Activated CD8-positive, alpha-beta memory T cell treated with anti-CD3 and anti-CD28 coated beads for 36 hours (primary cell): ENCODE data around the gene CSE1L. TPM values are rescaled to one million over a fixed set of nuclear protein-coding genes. Genes with fewer than 3 reads are reported as not detected.
"Not testable (repeated sequence)": the region's sequence is repeated elsewhere in the genome, so short reads cannot be mapped to it uniquely, and the experiment has no call there.

Experiments
- CTCF ChIA-PET: fragments of 350-600 bp; sonication (Branson Sonifier 250); formaldehyde crosslinking; loops from one replicate; lab custom pipeline; 2021; ENCODE audit warnings: antibody characterized with exemption; lab: Charles Lee
- POLR2A ChIA-PET: fragments of 350-600 bp; sonication (Branson Sonifier 250); formaldehyde crosslinking; loops from one replicate; lab custom pipeline; 2021; ENCODE audit warnings: antibody characterized with exemption; lab: Charles Lee
- total RNA-seq, 2 experiments: library from RNA; stranded (reverse); gene quantifications; one replicate each; pipeline ENCODE4 v1.2.3, GENCODE V29; 2021

The CSE1L gene
- total RNA-seq, 2 experiments from 2014 or later, result 168 to 171 TPM

GRCh38 chr20:49045440-49046086 is 549 bp upstream of the CSE1L start:
- ChIA-PET CTCF (interaction anchor here (1.0 kb wide), 1 partner anchor 9 kb away, joined by 3 read pairs; no protein-coding TSS in a partner anchor), POLR2A (interaction anchor here (0.8 to 2.0 kb wide), 6 partner anchors 8 to 248 kb away, joined by 3 to 8 read pairs (median 5); partner anchors contain the start of gene PREX1)

GRCh38 chr20:49052334-49052733 is 6.2 kb downstream of the CSE1L start:
- POLR2A ChIA-PET, result no interaction called here

DNA sequence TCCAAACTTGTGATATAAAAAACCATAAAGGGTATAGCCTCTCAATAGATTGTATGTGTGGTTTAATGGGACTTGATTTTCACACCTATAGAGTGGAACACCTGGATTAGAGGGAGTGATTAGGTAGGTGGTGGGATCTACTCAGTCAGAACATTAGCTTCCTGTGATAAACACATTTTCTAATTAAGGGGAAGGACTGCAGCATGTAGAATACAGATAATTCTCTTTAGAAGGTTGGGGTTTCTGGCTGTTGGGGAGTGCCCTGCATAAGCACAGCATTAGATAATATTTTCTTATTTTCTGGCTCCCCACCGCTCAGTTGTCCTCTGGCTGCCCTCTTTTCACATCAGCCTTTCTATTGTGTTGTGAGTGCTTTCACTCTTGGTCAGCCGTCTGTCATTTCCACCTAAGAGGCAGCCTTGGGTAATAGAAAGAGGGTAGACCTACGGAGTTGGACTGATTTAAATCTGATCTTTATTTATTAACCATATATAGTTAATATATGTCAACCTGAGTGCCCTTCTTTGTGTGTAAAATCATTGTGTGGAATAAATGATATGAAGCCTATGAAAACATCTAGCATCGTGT is 8.0 kb downstream of the CSE1L start:
- ChIA-PET POLR2A (no interaction called here), CTCF (interaction anchor here (0.6 kb wide), 1 partner anchor 213 kb away, joined by 4 read pairs; no protein-coding TSS in a partner anchor)

More at GRCh38 chr20:49052334-49052733, 6.2 kb downstream of the CSE1L start:
- CTCF ChIA-PET, result interaction anchor here (0.6 kb wide), 1 partner anchor 32 kb away, joined by 4 read pairs; no protein-coding TSS in a partner anchor

DNA sequence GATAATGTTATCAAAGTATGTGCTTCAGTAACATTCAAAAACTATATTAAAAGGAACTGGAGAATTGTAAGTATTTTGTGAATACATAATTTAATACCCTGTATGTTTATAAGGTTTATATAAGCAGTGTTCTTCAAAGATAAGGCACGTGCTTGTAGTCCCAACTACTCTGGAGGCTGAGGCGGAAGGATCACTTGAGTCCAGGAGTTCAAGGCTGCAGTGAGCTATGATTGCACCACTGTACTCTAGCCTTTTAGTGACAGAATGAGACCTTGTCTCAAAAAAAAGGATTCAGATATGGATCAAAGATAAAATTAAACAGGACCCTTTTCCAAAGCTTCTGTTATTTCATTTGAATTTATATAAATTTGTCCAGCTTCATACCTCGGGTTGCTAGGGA is 17.2 kb downstream of the CSE1L start:
- ChIA-PET POLR2A (no interaction called here), CTCF (interaction anchor here (0.6 kb wide), 1 partner anchor 146 kb away, joined by 4 read pairs; no protein-coding TSS in a partner anchor)

GRCh38 chr20:49074521-49074920 is 28.4 kb downstream of the CSE1L start:
- ChIA-PET CTCF (no interaction called here), POLR2A (no interaction called here)

- ChIA-PET POLR2A (no interaction called here), CTCF (interaction anchor here (0.6 kb wide), 1 partner anchor 111 kb away, joined by 3 read pairs; no protein-coding TSS in a partner anchor)
Measured at GRCh38 chr20:49078310-49078709, 32.2 kb downstream of the CSE1L start.

DNA sequence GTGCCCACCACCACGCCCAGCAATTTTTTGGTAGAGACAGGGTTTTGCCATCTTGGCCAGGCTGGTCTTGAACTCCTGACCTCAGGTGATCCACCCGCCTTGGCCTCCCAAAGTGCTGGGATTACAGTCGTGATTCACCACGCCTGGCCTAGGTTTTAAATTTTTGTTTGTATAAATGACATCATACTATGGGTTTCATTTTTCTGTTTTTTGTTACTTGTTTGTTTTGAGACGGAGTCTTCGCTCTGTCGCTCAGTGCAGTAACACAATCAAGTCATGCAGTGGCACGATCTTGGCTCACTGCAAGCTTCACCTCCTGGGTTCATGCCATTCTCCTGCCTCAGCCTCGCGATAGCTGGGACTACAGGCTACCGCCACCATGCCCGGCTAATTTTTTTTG is 36.2 kb downstream of the CSE1L start:
- CTCF ChIA-PET, POLR2A ChIA-PET: not testable (repeated sequence)

GRCh38 chr20:49091104-49091503 is 45.0 kb downstream of the CSE1L start:
- CTCF ChIA-PET, result no interaction called here
- POLR2A ChIA-PET, result no interaction called here

- CTCF ChIA-PET, result no interaction called here
- POLR2A ChIA-PET, result no interaction called here
Measured at GRCh38 chr20:49091762-49092161, 45.6 kb downstream of the CSE1L start.

DNA sequence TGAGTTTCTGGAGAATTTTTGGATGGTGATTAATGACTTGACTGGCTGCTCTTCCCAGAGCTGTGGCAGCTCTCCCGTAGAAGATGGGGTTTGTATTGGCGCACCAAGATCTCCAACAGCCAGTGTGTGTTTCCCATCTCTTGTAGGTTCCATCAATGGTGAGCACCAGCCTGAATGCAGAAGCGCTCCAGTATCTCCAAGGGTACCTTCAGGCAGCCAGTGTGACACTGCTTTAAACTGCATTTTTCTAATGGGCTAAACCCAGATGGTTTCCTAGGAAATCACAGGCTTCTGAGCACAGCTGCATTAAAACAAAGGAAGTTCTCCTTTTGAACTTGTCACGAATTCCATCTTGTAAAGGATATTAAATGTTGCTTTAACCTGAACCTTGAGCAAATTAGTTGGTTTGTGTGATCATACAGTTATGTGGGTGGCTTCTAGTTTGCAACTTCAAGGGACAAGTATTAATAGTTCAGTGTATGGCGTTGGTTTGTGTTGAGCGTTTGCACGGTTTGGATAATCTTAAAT is 50.2 kb downstream of the CSE1L start:
- CTCF ChIA-PET, result no interaction called here
- POLR2A ChIA-PET, result no interaction called here

- CTCF ChIA-PET, result interaction anchor here (1.6 kb wide), 1 partner anchor 119 kb away, joined by 9 read pairs; no protein-coding TSS in a partner anchor
- POLR2A ChIA-PET, result interaction anchor here (0.6 kb wide), 1 partner anchor 11 kb away, joined by 13 read pairs; no protein-coding TSS in a partner anchor
Measured at GRCh38 chr20:49097159-49097558, 51.0 kb downstream of the CSE1L start.

- POLR2A ChIA-PET, result no interaction called here
- CTCF ChIA-PET, result interaction anchor here (1.6 kb wide), 1 partner anchor 118 kb away, joined by 9 read pairs; no protein-coding TSS in a partner anchor
Measured at GRCh38 chr20:49098136-49098535, 52.0 kb downstream of the CSE1L start.

GRCh38 chr20:49099011-49099410 is 52.9 kb downstream of the CSE1L start:
- POLR2A ChIA-PET, result interaction anchor here (0.8 kb wide), 1 partner anchor 173 kb away, joined by 3 read pairs; no protein-coding TSS in a partner anchor
- CTCF ChIA-PET, result no interaction called here

DNA sequence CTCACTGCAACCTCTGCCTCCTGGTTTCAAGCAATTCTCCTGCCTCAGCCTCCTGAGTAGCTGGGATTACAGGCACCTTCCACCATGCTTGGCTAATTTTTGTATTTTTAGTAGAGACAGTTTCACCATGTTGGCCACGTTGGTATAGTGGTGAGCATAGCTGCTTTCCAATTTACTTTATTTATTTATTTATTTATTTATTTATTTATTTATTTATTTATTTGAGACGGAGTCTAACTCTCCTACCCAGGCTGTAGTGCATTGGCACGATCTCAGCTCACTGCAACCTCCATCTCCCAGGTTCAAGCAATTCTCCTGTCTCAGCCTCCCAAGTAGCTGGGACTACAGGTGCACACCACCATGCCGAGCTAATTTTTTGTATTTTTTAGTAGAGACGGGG is 54.2 kb downstream of the CSE1L start:
- POLR2A ChIA-PET, result not testable (repeated sequence)
- CTCF ChIA-PET, result interaction anchor here (1.6 kb wide), 1 partner anchor 27 kb away, joined by 3 read pairs; no protein-coding TSS in a partner anchor

- POLR2A ChIA-PET, result no interaction called here
Measured at GRCh38 chr20:49100972-49101371, 54.9 kb downstream of the CSE1L start.

GRCh38 chr20:49103019-49103418 is 56.9 kb downstream of the CSE1L start:
- ChIA-PET CTCF (no interaction called here), POLR2A (no interaction called here)

More at GRCh38 chr20:49100972-49101371, 54.9 kb downstream of the CSE1L start:
- CTCF ChIA-PET, result interaction anchor here (0.5 to 1.6 kb wide), 2 partner anchors 28 to 83 kb away, joined by 3 read pairs; no protein-coding TSS in a partner anchor

GRCh38 chr20:49103647-49104364 is 57.7 kb downstream of the CSE1L start:
- ChIA-PET POLR2A (no interaction called here), CTCF (interaction anchor here (1.0 kb wide), 1 partner anchor 23 kb away, joined by 3 read pairs; no protein-coding TSS in a partner anchor)

DNA sequence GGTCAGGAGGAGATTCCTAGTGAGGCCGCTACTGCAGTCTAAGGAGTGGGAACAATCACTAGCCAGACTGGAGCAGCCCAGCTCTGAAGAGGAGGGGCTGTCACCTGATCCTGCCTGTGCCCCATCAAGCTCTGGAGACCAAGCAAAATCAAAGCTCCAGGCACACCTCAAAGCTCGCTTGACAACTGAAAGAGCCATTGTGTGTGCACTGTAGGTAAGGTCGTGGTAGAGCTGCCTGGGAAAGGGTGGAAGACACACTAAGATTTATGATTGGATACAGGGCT is 58.2 kb downstream of the CSE1L start:
- CTCF ChIA-PET, result interaction anchor here (1.0 kb wide), 1 partner anchor 23 kb away, joined by 3 read pairs; no protein-coding TSS in a partner anchor
- POLR2A ChIA-PET, result no interaction called here

DNA sequence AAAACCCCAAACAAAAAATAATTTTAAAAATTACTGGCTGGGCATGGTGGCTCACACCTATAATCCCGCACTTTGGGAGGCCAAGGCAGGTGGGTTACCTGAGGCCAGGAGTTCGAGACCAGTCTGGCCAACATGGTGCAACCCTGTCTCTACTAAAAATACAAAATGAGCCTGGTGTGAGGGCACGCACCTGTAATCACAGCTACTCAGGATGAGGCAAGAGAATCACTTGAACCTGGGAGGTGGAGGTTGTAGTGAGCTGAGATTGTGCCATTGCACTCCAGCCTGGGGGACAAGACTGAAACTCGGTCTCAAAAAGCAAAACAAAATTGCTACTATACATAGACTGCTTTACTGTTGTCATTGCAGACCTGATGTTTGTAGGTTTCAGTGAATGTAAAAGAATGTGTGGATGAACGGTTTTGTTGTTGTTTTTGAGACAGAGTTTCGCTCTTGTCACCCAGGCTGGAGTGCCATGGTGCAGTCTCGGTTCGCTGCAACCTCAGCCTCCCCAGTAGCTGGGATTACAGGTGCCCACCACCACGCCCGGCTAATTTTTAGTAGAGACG is 59.0 kb downstream of the CSE1L start:
- CTCF ChIA-PET, POLR2A ChIA-PET: not testable (repeated sequence)
